GM19438 (cell line): ENCODE measurements around the gene XKR7.
"Not testable (repeated sequence)": the region's sequence is repeated elsewhere in the genome, so short reads cannot be mapped to it uniquely, and the experiment has no call there.

ENCODE experiments used
- ATAC-seq: cut with Tn5 transposase; IDR thresholded peaks from one replicate; pipeline ENCODE4 v1.9.1; 2021; ENCODE audit warnings: low read depth; ENCODE audit not compliant: unreplicated experiment

Gene XKR7, protein sequence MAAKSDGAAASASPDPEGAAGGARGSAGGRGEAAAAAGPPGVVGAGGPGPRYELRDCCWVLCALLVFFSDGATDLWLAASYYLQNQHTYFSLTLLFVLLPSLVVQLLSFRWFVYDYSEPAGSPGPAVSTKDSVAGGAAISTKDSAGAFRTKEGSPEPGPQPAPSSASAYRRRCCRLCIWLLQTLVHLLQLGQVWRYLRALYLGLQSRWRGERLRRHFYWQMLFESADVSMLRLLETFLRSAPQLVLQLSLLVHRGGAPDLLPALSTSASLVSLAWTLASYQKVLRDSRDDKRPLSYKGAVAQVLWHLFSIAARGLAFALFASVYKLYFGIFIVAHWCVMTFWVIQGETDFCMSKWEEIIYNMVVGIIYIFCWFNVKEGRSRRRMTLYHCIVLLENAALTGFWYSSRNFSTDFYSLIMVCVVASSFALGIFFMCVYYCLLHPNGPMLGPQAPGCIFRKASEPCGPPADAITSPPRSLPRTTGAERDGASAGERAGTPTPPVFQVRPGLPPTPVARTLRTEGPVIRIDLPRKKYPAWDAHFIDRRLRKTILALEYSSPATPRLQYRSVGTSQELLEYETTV

DNA sequence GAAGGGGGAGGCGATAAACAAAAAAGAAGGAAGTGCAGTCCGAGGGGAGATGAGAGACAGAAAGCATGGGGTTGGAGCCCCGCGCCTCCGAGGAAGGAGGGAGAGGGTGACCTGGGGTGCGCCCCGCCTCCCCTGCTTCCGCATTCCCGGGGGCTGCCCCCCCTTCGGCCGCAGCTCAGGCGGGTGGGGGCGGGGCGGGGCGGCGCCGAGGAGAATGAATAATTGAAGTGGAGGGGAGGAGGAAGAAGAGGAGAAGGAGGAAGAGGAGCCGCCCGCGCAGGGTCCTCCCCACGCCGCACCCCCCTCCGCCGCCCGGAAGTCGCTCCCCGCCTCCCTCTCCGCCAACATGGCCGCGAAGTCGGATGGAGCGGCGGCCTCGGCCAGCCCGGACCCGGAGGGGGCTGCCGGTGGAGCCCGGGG, at the start of gene XKR7:
Gene XKR7, plus strand, starts transcription at position 322 of the 420 bp plus-strand sequence. Its CDS starts 25 bp downstream, at position 347.
- no peak for ATAC-seq

DNA sequence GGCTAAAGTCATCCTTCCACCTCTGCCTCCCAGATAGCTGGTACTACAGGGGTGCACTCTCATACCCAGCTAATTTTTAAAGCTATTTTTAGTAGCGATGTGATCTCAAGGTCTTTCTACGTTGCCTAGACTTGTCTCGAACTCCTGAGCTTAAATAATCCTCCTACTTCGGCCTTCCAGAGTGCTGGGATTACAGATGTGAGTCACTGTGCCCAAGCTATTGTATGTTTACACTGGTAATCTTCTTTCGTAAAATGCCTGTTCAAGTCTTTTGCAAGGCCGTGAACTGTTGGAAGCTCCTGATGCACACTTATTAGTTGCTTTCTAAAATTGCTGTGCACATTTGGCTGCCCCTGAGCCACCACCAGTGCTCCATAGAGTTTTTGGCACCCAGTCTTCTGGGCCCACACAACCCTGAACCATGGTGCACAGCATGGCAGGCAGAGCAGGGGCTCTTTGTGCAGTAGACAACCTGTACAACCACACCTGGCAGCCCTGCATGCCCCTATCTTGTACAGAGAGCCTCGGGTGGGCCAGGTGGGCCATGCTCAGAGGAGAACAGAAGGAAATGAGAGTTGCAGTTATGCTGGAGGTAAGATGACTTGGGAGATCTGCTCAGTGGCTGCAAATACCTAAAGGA, 49.4 kb upstream of the XKR7 start:
- ATAC-seq, result no peak

- ATAC-seq, result no peak
These were observed 48.4 kb upstream of the XKR7 start for GRCh38 chr20:31919410-31920155.

GRCh38 chr20:31920275-31920855, 47.6 kb upstream of the XKR7 start:
- no peak for ATAC-seq

GRCh38 chr20:31921480-31921879, 46.5 kb upstream of the XKR7 start:
- not testable (repeated sequence) for ATAC-seq

DNA sequence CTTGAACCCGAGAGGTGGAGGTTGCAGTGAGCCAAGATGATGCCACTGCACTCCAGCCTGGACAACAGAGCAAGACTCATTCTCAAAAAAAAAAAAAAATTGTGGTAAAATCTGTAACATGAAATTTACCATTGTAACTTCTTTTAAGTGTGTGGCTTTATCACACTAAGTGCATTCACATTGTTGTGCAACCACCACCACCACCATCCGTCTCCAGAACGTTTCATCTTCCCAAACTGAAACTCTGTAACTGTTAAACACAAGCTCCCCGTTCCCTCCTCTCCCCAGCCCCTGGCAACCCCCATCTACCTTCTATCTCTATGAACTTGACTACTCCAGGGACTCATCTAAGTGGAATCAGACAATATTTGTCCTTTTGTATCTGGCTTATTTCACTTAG, 45.8 kb upstream of the XKR7 start:
- ATAC-seq, result no peak

DNA sequence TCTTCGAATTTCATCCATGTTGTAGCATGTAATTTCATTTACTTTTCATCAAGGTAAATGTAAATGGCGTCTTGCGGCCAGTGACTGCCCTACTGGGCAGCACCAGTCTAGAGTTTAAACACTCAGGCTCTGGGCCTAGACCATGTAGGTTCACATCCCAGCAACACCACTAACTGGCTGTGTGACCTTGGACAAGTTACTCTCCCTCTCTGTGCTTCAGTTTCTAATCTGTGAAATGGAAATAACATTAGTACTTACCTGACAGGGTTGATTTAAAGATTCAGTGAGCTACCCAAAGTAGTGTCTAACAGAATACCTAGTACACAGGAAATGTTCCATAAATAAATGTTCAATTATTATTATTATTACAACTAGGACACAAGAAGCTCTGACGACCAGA, 45.4 kb upstream of the XKR7 start:
- ATAC-seq, result no peak

DNA sequence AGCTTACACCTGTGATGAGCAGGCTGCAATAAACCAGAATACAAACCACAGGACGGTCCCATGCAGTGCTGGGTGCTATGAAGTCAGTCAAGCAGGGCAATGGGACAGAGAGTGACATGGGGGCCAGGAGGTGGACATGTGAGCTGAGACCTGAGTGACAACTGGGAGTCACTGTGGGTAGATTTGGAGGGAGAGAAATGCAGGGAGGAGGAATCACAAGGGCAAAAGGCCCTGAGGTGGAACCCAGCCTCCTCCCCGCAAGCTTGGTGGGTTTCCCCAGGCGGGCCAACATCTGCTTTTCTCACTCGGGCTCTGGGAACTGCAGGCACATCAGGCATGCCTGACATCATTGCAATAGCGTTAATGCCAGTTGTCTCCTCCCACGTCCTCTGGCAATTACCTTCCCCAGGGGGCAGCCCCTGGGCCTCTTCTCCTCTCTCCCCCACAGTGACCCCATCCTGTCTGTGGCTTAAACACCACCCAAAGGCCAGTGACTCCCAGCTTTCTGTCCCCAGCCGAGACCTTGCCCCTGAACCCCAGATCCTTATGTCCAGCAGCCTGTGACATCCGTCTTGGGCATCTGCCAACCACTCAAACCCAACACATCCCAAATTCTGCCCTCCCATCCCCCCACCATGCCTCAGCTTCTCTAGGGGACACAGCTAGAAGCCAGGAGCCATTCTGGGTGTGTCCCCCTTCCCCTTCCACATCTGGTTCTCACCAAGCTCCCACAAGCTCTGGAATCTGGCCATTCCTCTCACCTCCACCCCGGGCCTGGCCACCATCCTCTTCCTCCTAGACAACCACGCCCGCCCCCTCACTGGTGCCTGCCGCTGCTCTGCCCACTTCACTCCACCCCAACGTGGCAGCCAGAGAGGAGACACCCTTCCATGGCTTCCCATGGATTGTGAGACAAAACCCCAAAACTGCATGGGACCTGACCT, 44.3 kb upstream of the XKR7 start:
- no peak for ATAC-seq

DNA sequence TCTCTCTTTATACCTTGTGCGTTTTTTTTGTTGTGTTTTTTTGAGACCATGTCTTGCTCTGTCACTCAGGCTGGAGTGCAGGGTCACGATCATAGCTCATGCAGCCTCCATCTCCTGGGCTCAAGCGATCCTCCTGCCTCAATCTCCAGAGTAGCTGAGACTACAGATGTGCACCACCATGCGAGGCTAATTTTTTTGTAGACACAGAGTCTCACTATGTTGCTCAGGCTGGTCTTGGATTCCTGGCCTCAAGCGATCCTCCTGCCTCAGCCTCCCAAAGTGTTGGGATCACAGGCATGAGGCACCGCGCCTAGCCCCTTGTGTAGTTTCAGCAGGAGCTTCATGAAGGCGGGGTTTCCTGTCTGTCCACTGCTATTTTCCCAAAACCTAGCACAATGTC, 43.4 kb upstream of the XKR7 start:
- no peak for ATAC-seq

DNA sequence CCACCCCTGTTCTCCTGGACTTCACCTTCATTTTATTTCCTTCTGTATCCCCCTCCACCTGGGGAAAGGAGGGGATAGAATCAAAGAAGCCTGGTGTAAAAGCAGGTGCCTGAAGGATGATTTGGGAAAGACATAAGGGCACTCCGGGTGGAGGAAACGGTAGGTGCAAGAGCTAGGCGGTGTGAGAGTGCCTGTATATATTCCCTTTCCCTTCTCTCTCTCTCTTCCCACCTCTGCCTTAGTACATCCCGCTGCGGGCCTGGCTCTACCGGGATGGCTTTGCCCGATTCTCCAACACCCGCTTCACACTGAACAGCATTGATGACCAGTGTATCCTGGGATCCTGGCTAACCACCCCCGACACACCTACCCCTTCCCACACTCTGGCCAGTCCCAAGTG, 42.3 kb upstream of the XKR7 start:
- no peak for ATAC-seq

- ATAC-seq, result no peak
These were observed 41.5 kb upstream of the XKR7 start for GRCh38 chr20:31926493-31926892.

DNA sequence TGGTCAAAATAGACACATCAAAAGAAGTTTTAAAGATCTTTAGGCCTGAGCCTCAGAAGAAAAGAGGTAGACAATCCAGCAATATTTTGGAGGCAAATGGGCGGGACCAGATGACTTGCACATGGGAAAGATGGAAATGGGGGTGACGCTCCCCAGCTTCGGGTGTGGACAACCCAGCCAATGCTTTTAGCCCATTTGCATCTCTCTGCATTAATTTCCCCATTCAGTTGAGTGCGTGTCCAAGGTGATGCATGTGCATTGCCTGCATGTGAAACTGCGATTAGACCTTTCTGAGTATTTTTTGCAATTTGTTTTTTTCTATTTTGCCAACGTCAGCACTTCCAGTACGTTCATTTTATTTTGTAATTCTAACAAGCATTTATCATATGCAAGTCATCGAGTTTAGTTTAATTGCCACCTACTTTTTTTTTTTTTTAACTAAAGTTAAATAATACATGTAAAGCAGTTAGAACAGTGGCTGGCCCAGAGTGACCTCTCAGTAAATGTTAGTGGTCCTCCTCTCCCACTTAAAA, 40.3 kb upstream of the XKR7 start:
- ATAC-seq, result no peak

DNA sequence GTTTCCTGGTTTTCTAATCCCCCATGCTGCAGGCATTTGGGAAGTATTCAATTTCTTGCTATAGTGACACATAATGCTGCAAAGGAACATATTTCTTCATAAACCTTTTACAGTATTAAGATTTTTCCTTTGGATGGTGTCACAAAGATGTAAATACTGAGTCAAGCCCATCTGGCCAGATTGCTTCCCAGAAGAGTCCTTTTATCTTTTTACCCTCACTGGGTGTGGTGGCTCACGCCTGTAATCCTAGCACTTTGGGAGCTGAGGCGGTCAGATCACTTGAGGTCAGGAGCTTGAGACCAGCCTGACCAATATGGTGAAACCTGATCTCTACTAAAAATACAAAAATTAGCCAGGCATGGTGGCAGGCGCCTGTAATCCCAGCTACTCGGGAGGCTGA, 38.3 kb upstream of the XKR7 start:
- ATAC-seq, result not testable (repeated sequence)

- ATAC-seq, result no peak
These were observed 37.2 kb upstream of the XKR7 start for GRCh38 chr20:31930779-31931178.

GRCh38 chr20:31933698-31934097, 34.3 kb upstream of the XKR7 start:
- ATAC-seq, result no peak

DNA sequence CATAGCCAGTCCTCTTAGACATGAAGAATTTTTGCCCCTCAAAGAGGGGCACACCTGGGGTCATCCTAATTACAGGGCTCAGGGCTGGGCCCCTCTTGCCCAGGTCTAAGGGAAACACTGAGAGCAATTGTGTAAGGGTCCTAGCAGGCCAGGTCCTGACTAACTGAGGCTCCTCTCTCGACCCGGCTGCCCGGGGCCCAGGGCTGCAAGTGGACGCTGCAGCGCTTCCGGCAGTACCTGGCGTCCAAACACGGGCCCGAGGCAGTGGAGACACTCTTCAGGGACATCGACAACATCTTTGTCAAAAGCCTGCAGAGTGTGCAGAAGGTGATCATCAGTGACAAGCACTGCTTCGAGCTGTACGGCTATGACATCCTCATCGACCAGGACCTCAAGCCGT, 33.5 kb upstream of the XKR7 start:
- ATAC-seq, result no peak

- no peak for ATAC-seq
These were observed 32.8 kb upstream of the XKR7 start for GRCh38 chr20:31934968-31935764.

GRCh38 chr20:31936420-31936819, 31.5 kb upstream of the XKR7 start:
- no peak for ATAC-seq

DNA sequence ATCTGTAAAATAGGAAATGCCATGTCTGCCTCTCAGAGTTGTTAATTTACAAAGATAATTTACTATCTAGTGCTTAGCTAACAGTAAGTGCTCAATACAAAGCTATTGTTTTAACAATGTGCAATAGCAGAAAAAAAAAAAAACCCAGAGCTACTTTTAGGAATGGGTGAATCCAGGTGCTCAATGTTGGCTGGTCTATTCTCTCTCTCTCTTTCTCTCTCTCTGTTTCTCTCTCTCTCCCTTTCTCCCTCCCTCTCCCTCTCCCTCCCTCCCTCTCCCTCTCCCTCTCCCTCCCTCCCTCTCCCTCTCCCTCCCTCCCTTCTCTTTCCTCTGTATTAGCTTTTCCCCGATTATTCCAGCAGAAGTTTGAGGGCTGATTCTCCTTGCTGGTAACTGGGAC, 30.1 kb upstream of the XKR7 start:
- no peak for ATAC-seq
